Endothelial cell of umbilical vein (primary cell): ENCODE results near the gene RAB10.

Experiments
- CTCF ChIP-seq, 2 donors: IDR thresholded peaks; 1 replicate in 1 of 2; 2 replicates in 1 of 2; pipeline ENCODE4 v1.5.1; 2011; ENCODE audit warnings: low read length in 2 of 2, mild to moderate bottlenecking in 2 of 2, moderate library complexity in 2 of 2, control low read depth in 1 of 2, inconsistent platforms in 1 of 2, low read depth in 1 of 2; ENCODE audit not compliant: insufficient read depth in 1 of 2; ENCODE audit errors: extremely low read depth in 1 of 2
- EZH2 ChIP-seq: IDR thresholded peaks from 2 replicates; pipeline ENCODE4 v1.6.1; 2012; ENCODE audit warnings: borderline replicate concordance, low read depth, mild to moderate bottlenecking, moderate library complexity, low read length, inconsistent platforms; ENCODE audit not compliant: severe bottlenecking
- FOS ChIP-seq: IDR thresholded peaks from 2 replicates; pipeline ENCODE4 v1.6.1; 2011; ENCODE audit warnings: mild to moderate bottlenecking, low read length, moderate library complexity, borderline replicate concordance; ENCODE audit not compliant: insufficient read depth
- GATA2 ChIP-seq: IDR thresholded peaks from 2 replicates; pipeline ENCODE4 v1.7.0; 2011; ENCODE audit warnings: low read depth, mild to moderate bottlenecking, moderate library complexity, mixed read lengths, low read length; ENCODE audit not compliant: insufficient read length, insufficient read depth
- JUN ChIP-seq: IDR thresholded peaks from 2 replicates; pipeline ENCODE4 v1.6.1; 2011; ENCODE audit warnings: borderline replicate concordance, low read depth; ENCODE audit not compliant: insufficient read length, insufficient read depth
- MAX ChIP-seq: IDR thresholded peaks from 2 replicates; pipeline ENCODE4 v1.6.1; 2011; ENCODE audit not compliant: insufficient read depth, insufficient read length
- MYC ChIP-seq: IDR thresholded peaks from one replicate; pipeline ENCODE4 v1.6.1; 2011; ENCODE audit warnings: mild to moderate bottlenecking, low read depth, low read length
- POLR2A ChIP-seq: IDR thresholded peaks from 2 replicates; pipeline ENCODE4 v1.6.1; 2012; ENCODE audit warnings: low read depth, mild to moderate bottlenecking, control low read depth, low read length
- POLR2AphosphoS5 ChIP-seq: IDR thresholded peaks from 2 replicates; pipeline ENCODE4 v1.6.1; 2012; ENCODE audit warnings: low read depth, mild to moderate bottlenecking, control low read depth, low read length, moderate library complexity; ENCODE audit not compliant: insufficient read depth

- TF ChIP-seq EZH2, result no peak
- TF ChIP-seq CTCF (IDR thresholded peaks at IDR 0.05; ENCODE audit: extremely low read depth in 1 of 2, insufficient read depth in 1 of 2, low read depth in 1 of 2, low read length in 2 of 2), result no peak
- no peak for TF ChIP-seq POLR2A
- no peak for TF ChIP-seq MAX
- TF ChIP-seq GATA2, result no peak
- TF ChIP-seq POLR2AphosphoS5, result no peak
- no peak for TF ChIP-seq MYC
- no peak for TF ChIP-seq FOS
- TF ChIP-seq JUN, result no peak
Observed at GRCh38 chr2:26128176-26128575, 94.3 kb downstream of the RAB10 start.
